HK-2 (cell line): ENCODE data around the gene GPRC6A.

Experiments used
- DNase-seq: peaks from one replicate; pipeline ENCODE4 v3.0.0-alpha.2; 2018; ENCODE audit not compliant: unreplicated experiment

The GPRC6A gene

DNA sequence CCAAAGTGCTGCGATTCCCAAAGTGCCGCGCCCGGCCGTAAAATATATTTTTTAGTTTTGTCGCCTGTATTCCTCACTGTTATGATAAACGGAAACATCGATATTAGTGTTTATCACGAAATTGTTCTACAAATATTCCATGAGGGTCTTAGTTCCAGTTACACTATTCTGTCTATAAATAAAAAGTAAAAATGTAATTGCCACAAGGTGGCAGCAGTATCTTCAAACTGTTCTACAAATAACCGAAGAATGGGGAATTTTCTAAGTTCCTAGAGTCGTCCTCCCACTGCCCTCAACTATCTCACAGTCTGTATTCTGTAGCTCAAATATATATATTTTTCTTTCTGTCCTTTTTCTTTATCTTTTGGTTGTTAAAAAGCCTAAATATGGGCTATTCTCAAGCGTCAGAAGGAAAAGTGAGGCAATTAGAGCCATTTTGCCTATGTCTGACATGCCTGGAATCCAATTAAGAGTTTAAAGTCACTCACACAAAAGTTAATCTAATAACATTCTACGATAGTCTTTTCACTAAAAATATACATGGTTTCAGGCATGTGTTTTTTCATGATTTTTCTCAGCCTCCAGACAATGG is 49.2 kb downstream of the GPRC6A start:
- DNase-seq, result no peak

DNA sequence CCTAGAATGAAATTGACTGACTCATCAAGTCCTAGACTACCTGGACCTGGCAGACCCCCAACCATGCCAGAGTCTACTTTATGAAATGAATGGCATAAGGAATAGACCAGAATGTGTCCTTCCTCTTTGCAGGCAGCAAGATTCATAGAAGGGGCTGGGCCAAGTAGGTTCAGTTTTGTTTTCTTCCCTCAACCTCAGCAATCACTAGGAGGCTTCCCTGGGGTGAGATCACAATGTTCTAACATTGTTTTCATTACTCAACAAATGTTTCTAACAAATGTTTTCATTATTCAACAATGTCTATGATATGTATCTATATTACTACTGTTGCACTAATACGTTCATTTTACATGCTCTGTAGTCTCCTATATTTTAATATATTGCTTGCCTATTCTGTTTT is 55.0 kb downstream of the GPRC6A start:
- DNase-seq, result no peak

DNA sequence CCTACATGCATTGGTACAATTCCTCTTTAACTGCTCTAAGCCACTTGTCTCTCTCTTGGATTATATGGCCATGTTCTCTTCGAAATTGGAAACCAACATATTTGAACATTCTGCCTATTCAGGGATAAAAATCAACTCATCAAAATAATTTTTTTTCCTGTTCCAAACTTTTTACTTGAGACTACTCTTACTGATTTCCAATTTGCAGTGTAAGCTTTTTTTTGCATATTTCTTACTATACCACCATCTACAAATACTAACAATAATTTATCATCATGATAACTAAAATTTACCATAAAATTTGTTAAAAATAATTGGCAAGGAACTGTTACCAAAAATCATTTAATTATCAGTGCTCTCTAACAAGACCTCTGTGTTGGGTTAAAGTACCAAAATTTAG is 56.4 kb downstream of the GPRC6A start:
- no peak for DNase-seq

DNA sequence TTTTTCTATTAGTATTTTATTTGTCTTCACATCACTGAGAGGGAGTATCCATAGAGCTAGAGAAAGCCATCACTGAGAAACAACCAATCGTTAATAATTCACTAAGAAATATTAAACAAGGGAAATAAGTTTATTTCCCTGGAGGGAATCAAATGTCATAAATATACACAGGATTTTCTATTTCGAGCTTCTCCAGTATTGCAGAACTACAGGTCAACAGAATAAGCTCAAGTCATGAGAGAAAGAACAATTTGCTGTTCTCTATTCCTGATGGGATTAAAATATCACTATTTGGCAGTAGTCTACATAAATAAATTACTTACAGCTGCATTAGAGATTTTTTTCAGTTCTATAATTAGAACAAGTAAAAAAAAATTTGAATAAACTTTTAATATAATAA is 61.2 kb downstream of the GPRC6A start:
- no peak for DNase-seq

DNA sequence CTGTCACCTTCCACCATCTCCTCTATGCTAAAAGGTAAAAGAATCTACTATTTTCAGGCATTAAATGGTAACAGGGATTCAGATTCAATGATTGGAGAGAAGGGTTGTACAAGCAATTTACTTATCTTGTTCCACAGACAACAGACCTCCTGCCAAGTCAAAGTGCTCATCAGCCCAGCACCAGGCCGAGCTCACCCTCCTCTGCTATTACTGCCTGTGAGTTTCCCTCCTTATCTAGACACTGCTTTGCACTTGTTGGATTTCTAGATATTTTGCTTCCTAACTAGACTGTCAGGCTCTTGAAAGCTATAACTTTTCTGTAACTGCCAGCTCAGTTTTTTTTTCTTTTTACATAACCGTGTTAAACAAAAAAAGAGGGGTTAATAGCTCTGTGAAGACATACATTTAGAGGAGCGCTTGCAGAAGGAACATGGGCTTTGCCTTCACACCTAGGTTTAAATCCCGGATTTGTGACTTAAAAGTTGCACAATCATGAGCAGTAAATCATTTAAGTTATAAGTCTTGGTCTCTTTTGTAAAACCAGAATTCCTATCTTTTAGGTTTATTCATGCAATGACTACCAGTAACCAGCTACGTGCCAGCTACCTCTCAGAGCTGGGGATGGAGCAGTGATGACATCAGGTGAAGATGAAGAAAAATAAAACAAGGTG is 62.2 kb downstream of the GPRC6A start:
- no peak for DNase-seq

DNA sequence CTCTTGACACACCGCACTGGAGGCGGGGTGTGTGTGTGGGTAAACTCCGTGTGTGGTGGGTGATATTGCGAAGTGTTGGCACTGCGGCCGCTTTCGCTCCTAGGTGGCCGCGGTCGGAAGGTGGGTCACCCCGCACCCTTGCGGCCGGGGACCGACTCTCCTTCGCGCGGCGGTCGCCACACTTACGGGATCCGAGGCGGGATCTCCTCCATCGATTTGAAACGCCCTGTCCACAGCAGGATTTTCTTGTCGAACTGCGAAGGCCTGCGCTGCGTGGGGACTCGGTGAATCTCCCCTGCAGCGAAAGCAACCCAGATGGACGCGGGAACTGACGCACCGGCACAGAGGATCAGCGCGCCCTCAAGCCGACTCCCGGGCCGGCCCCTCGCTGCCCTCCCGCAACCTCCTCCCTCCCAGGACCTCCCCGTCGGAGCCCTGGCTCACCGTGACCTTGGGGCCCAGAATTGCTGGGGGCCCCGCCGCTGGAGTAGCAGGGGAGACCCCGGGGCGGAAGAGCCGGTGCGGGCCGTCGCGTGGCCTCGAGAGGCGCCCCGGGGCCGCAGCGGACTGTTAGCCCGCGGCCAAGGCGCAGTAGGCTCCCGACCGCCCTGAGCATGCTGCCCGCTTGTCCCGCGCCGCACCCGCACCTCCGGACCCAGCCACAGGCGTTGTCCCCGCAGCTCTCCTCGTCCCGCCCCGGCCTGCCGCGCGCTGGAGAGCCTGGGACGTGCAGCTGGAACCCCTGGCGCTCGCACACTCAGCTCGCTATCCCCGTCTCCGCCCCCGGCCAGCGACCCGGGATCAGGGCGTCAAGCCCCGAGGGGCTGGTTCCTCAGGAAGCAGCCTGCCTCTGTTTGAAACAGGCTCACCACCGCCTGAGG is 63.7 kb downstream of the GPRC6A start, which contains the start of gene FAM162B:
FAM162B (minus strand) TSS at position 759 of the 881 bp plus-strand sequence; CDS start at position 616, 143 bp downstream.
- peak; percentile 21 for DNase-seq

DNA sequence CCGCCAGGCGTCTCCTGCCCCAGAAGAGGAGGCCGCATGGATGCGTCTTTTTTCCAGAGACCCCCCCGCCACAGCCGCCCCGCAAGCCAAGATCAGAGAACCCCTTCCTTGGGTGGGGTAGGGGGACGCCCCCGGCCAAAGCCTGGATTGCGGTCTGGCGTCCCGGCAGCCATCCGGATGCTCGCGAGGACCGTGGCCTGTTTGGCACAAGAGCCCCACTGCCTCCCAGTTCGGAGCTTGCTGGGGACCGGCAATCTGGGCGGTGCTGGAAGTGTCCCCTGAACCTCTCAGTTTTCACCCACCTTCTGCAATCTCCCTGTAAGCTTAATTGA is 64.3 kb downstream of the GPRC6A start:
- DNase-seq, result no peak

DNA sequence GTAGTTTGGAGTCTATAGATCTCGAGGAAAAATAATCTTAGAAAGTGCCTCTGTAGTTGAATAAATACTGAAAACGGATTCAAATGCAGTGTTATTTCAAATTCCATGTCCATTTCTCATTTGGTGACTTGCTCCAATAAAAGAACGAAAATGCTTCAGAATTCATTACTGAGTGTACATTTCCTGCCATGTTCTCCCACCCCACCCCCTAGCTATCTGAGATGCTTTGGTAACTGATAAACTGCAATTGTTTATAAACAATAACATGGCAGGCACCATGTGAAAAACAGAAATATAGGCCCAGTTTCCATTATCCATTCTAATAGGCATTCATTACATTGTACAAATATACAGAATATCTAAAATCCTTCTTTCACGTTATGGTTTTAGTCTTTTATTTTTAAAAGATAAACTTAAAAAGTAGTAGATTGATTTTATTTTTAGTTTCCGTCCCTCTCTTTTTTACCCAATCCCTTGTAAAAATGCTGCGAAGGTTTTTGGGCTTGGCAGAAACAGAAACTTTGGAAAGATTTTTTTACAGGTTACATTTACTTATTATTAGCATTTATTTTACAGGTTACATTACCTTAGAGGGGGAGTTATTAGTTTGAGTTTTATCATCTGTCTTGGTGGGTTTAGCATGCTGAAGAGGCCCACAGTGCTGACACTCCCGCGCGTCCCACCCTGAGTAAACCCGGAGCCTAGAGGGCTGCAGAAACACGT is 64.8 kb downstream of the GPRC6A start:
- DNase-seq, result no peak

DNA sequence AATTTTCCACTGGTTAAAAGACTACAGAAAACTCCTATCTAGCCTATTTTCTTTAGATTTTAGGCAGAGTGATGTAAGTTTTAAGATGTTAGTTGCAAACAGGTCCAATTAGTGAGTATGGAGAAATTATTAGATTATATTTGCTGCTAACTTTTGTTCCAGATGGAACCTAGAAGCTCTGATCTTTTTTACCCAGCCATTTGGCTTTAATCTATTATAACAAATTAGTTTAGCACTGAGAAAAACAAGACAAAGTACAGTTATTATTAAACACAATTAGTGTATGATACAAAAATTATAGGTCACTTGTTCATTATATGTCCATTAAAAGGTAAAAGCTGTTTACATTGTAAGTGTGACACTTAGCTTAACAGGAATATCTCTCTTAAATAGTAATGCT is 65.8 kb downstream of the GPRC6A start:
- no peak for DNase-seq

DNA sequence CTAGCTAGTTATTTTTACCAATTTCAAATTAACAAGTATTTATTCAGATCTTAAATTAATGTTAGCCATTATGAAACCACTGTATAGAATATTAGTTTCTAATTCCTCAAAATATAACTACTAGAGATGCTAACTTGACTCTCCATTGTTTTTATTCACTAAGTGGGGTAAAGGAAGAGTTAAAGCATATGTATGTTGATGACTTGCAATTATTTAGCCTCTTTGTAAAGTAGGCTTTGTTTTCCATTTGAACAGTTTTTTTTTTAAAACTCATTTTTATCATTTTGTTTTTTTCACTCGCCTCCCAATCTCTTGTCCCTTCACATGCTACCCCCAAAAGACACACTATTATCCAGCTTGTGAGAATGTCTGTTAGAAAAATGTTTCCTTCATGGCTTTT is 66.6 kb downstream of the GPRC6A start:
- DNase-seq, result no peak

DNA sequence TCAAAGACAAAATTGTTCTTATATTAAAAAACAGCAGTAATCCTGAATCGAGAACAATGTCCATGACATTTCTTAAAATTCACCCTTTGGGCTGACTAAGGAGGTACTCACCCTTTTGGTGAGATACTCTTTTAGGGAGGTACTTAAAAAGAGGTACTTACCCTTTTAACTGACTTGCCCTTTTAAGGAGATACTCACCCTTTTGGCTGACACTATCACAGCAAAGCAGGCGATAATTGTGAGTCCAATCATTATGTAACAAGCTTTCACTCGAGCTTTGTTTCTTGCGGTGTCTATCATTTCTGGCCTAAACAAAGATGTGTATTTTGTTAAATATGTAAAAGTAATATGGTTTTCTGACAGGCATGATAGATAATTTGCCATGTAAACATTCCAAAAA is 67.1 kb downstream of the GPRC6A start:
- DNase-seq, result no peak

DNA sequence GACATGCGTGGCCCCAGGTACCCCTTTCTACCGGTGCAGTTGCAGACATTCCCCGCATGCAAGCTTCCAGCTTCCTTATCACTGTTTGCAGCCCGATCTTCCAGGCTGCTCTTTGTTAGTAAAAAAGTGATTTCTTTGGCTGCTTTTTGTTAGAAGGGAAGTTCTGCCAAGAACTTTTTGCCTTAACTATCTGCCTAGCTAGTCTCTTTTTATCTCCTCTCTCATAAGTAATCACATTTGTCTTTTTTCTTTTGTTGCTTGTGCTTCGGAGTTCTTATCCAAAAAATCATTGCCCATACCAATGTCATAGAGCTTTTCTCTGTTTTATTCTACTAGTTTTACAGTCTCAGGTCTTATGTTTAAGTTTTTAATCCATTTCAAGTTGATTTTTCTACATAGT is 83.7 kb downstream of the GPRC6A start:
- DNase-seq, result no peak
